Measurements from ENCODE around the gene FGF4. TPM values are rescaled to one million over a fixed set of nuclear protein-coding genes. Genes with fewer than 3 reads are reported as not detected.

FGF4 gene
- total RNA-seq, 6 donors from 2014 or later, result not detected

DNA sequence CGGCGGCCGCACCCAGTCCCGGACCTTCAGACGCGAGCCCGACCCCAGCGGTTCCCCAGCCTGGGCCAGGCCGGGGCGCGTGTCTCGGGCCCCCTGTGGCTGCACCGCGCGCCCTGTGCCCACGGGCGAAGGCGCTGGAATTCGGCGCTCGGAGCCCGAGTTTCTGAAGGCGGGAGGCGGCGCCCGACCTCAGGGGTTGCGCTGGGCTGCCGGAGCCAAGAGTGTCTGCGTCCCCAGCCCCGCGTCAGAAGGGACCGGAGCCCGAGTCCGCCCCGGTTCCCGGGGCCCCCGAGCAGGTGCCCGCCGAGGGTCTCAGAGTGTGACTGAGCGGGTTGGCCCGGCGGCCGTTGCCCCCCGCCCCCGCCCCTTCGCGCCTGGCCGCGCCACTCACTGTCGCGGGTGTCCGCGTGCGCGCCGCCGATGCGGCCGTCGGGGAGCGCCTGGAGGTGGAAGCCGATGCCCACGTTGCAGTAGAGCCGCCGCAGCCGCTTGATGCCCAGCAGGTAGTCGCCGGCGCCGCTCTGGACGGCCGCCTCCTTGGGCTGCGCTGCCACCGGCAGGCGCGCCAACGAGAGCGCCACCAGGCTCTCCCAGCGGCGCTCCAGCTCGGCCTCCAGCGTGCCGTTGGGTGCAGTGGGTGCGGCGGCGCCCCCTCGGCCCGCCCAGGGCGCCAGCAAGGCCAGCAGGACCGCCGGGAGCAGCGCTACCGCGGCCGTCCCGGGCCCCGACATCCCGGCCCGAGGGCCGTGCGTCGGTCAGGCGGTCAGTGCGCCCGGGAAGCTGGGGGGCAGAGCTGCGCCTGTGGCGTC lies 583 bp downstream of the FGF4 start:
- DNase-seq (peak in 1 of 2 donors; percentile 79), ATAC-seq (ENCODE audit: low FRiP score in 2 of 2) (no peak)
- WGBS, 2 donors, result 0 to 4% methylated on average over 3 to 10 of the region's 107 CpGs
- Histone ChIP-seq H3K4me1 (peaks cover 0 to 16% (median 0%) of the 10 kb centered on the region in 4 donors), H3K9me3 (no peaks in the 10 kb centered on the region), H3K36me3 (no peaks in the 10 kb centered on the region), H3K27ac (no peak overlapping the region), H3K4me3 (no peak overlapping the region), H3K27me3 (peaks cover 0 to 32% (median 11%) of the 10 kb centered on the region in 4 donors)
- TF ChIP-seq, protein P1, sequence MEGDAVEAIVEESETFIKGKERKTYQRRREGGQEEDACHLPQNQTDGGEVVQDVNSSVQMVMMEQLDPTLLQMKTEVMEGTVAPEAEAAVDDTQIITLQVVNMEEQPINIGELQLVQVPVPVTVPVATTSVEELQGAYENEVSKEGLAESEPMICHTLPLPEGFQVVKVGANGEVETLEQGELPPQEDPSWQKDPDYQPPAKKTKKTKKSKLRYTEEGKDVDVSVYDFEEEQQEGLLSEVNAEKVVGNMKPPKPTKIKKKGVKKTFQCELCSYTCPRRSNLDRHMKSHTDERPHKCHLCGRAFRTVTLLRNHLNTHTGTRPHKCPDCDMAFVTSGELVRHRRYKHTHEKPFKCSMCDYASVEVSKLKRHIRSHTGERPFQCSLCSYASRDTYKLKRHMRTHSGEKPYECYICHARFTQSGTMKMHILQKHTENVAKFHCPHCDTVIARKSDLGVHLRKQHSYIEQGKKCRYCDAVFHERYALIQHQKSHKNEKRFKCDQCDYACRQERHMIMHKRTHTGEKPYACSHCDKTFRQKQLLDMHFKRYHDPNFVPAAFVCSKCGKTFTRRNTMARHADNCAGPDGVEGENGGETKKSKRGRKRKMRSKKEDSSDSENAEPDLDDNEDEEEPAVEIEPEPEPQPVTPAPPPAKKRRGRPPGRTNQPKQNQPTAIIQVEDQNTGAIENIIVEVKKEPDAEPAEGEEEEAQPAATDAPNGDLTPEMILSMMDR (IDR thresholded peaks at IDR 0.05), result no peak
- no peak for TF ChIP-seq POLR2A (IDR thresholded peaks at IDR 0.05)
- no peak for TF ChIP-seq EP300 (IDR thresholded peaks at IDR 0.05)
- no peak for TF ChIP-seq POLR2AphosphoS5 (IDR thresholded peaks at IDR 0.05)

DNA sequence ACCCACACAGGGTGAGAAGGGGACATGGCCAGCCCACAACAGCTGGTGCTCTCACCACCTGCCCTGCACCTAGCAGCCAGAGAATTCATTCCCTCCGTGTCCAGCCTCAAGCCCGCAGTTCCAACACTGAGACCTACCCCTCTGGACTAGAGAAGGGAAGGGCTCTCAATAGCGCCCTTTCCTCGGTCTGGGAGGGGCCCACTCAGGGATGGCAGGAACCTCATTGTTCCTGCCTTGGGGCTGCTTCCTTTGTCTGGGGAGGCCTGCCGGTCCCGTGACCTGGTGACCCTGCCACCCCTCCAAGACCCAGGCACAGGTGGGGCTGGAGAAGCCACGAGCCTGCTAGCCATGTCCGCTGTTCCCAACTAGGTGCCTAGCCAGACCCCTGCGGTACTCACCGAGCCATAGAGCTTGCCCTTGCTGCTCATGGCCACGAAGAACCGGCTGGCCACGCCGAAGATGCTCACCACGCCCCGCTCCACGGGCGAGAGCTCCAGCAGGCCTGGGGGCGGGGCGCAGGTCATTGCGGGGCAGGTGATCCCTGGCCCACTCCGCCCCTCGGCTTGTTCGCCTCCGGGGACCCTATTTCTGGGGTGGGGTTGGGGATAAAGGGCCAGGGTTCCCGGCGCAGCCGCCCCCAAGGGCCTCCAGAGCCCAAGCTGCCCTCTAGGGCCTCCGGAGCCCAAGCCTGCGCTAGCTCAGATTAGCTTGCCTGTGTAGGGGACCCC lies 1.4 kb downstream of the FGF4 start:
- Histone ChIP-seq H3K27me3 (peaks cover 0 to 32% (median 11%) of the 10 kb centered on the region in 4 donors), H3K27ac (no peak overlapping the region), H3K9me3 (peaks cover 0 to 3% (median 0%) of the 10 kb centered on the region in 4 donors), H3K4me1 (peaks cover 0 to 16% (median 0%) of the 10 kb centered on the region in 4 donors), H3K4me3 (no peak overlapping the region), H3K36me3 (no peaks in the 10 kb centered on the region)
- ATAC-seq (ENCODE audit: low FRiP score in 2 of 2) (no peak), DNase-seq (peak in 1 of 2 donors; percentile 74)
- 17 to 28% methylated on average over 1 to 19 of the region's 30 CpGs for WGBS, 2 donors
- TF ChIP-seq POLR2A (IDR thresholded peaks at IDR 0.05) (no peak), POLR2AphosphoS5 (IDR thresholded peaks at IDR 0.05) (no peak), EP300 (IDR thresholded peaks at IDR 0.05) (no peak)
- TF ChIP-seq, protein P1 (IDR thresholded peaks at IDR 0.05), result no peak

DNA sequence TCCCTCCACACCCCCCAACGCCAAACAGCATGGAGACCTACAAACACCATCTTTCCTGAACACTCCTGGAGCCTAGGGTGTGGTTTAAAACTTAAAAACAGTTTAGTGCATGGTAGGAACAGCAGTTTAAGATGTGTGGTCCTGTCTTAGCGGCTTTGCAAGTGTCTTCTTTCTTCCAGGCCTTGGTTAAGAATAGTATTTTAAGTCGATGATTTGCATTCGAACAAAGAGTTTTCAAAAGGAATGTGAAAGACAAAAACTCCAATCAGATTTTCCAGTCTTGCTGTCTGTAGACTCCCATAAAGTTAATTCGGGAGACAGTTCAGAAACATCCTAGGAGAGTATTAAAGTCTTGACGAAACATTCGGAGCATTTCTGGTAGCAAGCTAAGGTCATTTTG lies 3.7 kb downstream of the FGF4 start:
- Histone ChIP-seq H3K4me3 (no peak overlapping the region), H3K27ac (no peak overlapping the region), H3K36me3 (no peaks in the 10 kb centered on the region), H3K4me1 (peaks cover 0 to 16% (median 0%) of the 10 kb centered on the region in 4 donors), H3K9me3 (peaks cover 0 to 3% (median 0%) of the 10 kb centered on the region in 4 donors), H3K27me3 (peaks cover 0 to 32% (median 11%) of the 10 kb centered on the region in 4 donors)
- 39 to 46% methylated on average over 7 of the region's 7 CpGs for WGBS, 2 donors
- ATAC-seq (ENCODE audit: low FRiP score in 2 of 2), result no peak
- DNase-seq, result no peak
- TF ChIP-seq, protein P1 (IDR thresholded peaks at IDR 0.05), result no peak
- TF ChIP-seq POLR2A (IDR thresholded peaks at IDR 0.05) (no peak), EP300 (IDR thresholded peaks at IDR 0.05) (no peak), POLR2AphosphoS5 (IDR thresholded peaks at IDR 0.05) (no peak)

DNA sequence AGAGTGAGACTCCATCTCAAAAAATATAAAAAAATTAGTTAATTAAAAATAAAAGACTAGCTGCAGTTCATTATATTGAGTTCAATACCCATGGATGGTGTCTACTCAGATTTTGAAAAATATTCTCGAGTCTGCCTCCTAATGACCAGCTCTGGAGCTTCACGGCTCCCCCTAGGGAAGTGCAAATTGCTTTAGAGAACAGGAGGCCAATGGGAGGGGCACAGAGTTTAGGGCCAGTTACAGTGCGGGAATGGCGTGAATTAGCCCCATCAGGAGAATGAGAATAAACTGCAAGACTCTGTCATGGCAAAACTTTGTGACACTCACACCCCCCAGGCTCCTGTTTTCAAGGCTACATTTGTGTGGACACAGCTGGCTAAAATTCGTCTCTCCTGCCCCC lies 4.6 kb downstream of the FGF4 start:
- peaks cover 0 to 30% (median 10%) of the 10 kb centered on the region in 4 donors for H3K27me3 ChIP-seq
- H3K4me3 ChIP-seq, result no peak overlapping the region
- DNase-seq (no peak), ATAC-seq (ENCODE audit: low FRiP score in 2 of 2) (no peak)
- no peak overlapping the region for H3K27ac ChIP-seq
- H3K36me3 ChIP-seq, result no peaks in the 10 kb centered on the region
- WGBS, 2 donors, result 25 to 29% methylated on average over 5 of the region's 5 CpGs
- peaks cover 0 to 16% (median 0%) of the 10 kb centered on the region in 4 donors for H3K4me1 ChIP-seq
- H3K9me3 ChIP-seq, result peaks cover 0 to 3% (median 0%) of the 10 kb centered on the region in 4 donors
- TF ChIP-seq POLR2A (IDR thresholded peaks at IDR 0.05) (no peak), POLR2AphosphoS5 (IDR thresholded peaks at IDR 0.05) (no peak), EP300 (IDR thresholded peaks at IDR 0.05) (no peak)
- TF ChIP-seq, protein P1 (IDR thresholded peaks at IDR 0.05), result no peak

Data from upper lobe of left lung (tissue), 6 donors.